Epithelial cell of umbilical artery (primary cell): ENCODE measurements around the gene HOXC9. TPM values are rescaled to one million over a fixed set of nuclear protein-coding genes. Genes with fewer than 3 reads are reported as not detected.

Source experiments
- total RNA-seq: library from RNA; depleted of rRNA; stranded (reverse); fragments of >200 nt; gene quantifications from 2 replicates; pipeline ENCODE4 v1.2.3, GENCODE V29; 2014

The HOXC9 gene
- not detected in 2 replicates for total RNA-seq

DNA sequence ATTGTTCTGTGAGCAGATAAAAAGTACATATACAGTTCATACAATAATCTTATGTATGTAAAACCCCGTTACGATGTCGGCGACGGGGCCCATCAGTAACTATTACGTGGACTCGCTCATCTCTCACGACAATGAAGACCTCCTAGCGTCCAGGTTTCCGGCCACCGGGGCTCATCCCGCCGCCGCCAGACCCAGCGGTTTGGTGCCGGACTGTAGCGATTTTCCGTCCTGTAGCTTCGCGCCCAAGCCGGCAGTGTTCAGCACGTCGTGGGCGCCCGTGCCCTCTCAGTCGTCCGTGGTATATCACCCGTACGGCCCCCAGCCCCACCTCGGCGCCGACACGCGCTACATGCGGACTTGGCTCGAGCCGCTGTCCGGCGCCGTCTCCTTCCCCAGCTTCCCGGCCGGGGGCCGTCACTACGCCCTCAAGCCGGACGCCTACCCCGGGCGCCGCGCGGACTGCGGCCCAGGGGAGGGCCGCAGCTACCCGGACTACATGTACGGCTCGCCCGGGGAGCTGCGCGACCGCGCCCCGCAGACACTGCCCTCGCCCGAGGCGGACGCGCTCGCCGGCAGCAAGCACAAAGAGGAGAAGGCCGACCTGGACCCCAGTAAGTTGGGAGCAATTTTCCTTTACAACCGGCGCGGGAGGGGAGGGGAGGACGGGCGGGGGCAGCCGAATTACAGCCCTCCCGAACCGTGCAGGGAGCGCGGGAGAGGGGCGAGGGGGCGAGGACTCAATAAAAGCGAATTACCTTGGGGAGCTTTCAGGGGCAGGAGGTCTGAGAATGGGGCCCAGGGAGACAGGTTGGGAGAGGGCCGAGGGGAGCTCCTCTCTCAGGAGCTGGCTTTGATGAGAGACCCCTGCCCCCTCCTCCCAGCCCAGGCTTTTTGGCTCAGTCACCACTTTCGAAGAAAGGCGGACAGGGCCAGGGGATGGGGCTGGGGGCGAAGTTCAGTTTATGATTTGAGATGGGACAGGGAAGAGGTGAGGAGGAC, at the start of gene HOXC9:
HOXC9 (plus strand) TSS at position 46 of the 999 bp plus-strand sequence; CDS start at position 74, 28 bp downstream.

DNA sequence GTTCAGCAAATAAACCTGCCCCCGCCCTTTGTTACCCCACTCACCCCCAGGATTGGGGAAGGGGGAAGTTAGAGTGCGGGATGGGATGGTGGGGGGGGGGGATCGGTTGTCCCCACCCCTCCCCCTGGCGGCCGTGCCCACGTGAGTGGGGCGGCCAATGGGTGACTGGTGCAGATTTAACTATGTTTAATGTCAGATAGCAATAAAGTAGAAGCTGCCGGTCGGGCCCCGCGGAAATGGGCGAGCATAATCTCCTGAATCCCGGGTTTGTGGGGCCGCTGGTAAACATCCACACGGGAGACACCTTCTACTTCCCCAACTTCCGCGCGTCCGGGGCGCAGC, 45.3 kb upstream of the HOXC9 start, which contains the start of gene HOXC12:
HOXC12 (plus strand) TSS at position 210 of the 342 bp plus-strand sequence; CDS start at position 237, 27 bp downstream.

GRCh38 chr12:53972722-53973235, 27.2 kb upstream of the HOXC9 start, which contains the start of gene HOXC11:
Gene HOXC11 (plus strand): TSS chr12:53973126. CDS start chr12:53973242, 116 bp downstream.

DNA sequence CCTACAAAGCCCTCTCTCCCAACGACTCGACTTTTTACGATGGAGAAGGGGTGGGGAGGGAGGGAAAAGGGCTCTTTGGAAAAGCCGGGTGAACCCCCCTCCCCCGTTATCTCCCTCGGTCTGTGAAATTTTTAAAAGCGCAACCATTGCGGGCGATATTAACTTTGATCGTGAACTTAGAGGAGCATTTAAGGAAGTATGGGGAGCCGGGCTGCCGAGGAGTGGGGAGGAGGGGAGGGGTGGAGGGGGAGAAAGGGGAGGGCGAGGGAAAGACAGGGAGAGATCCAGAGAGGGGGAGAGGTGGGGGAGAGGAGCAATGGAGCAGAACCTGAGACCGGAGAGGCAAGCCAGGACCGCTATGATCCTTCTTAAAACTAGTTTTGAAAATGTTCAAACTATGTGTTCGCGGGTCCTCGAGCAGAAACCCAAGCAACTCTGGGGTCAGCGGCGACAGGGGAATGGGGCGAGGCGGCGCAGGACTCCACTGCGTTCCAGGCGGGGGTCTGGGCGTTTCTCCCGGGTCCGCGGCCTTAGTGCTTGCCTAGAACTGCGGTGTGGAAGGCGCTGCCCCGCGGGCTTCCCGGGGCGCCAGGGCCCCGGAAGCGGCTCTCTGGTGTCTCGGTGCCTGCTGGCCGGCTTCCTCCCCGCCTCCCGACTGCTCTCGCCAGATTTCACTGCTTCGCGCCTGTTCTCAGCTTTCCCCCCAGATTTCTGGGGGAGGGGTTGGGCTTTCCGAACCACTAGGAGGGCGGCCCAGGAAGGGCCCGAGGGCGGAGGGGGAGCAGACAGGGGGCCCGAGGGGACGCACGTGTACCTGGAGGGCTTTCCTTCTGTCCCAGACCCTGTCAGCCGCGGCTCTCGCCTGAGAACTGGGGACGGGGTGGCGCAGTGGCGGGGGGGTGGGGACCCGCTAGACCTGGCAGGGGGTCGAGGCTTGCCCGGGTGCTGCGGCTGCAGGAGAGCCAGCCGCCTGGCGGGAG, 25.6 kb upstream of the HOXC9 start, which contains the start of gene HOTAIR:
HOTAIR (minus strand) TSS at position 871 of the 980 bp plus-strand sequence.

DNA sequence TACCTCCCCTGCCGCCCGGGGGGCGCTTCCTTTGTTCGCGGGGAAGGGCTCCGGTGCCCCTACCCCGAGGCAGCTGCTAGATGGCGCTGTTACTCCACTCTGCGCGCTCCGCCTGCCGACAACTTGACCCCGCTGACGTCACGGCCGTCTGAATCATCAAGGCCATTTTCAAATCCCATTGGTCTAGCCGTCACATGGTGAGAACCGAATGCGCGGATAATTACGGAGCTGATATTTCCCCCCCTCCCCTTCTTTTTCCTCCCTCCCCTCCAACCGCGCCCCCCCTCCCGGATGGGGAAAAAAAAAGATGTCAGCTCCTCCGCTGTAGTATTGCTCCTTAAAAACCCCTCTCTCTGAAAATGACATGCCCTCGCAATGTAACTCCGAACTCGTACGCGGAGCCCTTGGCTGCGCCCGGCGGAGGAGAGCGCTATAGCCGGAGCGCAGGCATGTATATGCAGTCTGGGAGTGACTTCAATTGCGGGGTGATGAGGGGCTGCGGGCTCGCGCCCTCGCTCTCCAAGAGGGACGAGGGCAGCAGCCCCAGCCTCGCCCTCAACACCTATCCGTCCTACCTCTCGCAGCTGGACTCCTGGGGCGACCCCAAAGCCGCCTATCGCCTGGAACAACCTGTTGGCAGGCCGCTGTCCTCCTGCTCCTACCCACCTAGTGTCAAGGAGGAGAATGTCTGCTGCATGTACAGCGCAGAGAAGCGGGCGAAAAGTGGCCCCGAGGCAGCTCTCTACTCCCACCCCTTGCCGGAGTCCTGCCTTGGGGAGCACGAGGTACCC, 14.9 kb upstream of the HOXC9 start, which contains the start of gene HOXC10:
HOXC10 (plus strand) TSS at position 246 of the 791 bp plus-strand sequence; CDS start at position 360, 114 bp downstream.

GRCh38 chr12:54028314-54029201, 28.6 kb downstream of the HOXC9 start, which contains the start of gene HOXC6:
Gene HOXC6 (plus strand): TSS chr12:54028440. CDS start chr12:54028522, 82 bp downstream.

GRCh38 chr12:54032627-54033100, 32.7 kb downstream of the HOXC9 start, which contains the start of gene HOXC5:
Gene HOXC5 (plus strand): TSS chr12:54033050. CDS start chr12:54033123, 73 bp downstream.

Other genes starting within 250 kb of the HOXC9 start
- not detected in 2 replicates for gene CISTR, start 248.2 kb upstream of the HOXC9 start, total RNA-seq
- gene HOXC13, start 61.3 kb upstream of the HOXC9 start, total RNA-seq: not detected in 2 replicates
- gene HOXC12, start 45.3 kb upstream of the HOXC9 start, total RNA-seq: not detected in 2 replicates
- gene HOXC11, start 27.0 kb upstream of the HOXC9 start, total RNA-seq: not detected in 2 replicates
- gene HOTAIR, start 25.2 kb upstream of the HOXC9 start, total RNA-seq: under 0.01 TPM in 1 of 2 replicates, not detected in the other
- not detected in 2 replicates for gene HOXC10, start 15.0 kb upstream of the HOXC9 start, total RNA-seq
- not detected in 2 replicates for gene HOXC8, start 8.8 kb downstream of the HOXC9 start, total RNA-seq
- not detected in 2 replicates for gene HOXC6, start 28.3 kb downstream of the HOXC9 start, total RNA-seq
- not detected in 2 replicates for gene HOXC5, start 32.9 kb downstream of the HOXC9 start, total RNA-seq
- gene HOXC4, start 53.7 kb downstream of the HOXC9 start, total RNA-seq: not detected in 2 replicates
- 20.8 and 29.9 TPM in 2 replicates for gene SMUG1, start 188.8 kb downstream of the HOXC9 start, total RNA-seq